Measurements from ENCODE around the gene SAMD5. TPM values are rescaled to one million over a fixed set of nuclear protein-coding genes. Genes with fewer than 3 reads are reported as not detected.

SAMD5 gene
- total and polyA plus RNA-seq, 10 of the 15 experiments (the other 5 are each of a cell fraction or from before 2014, with no cell fraction given): 0.01 to 0.23 (median 0.05) TPM; not detected in 5

GRCh38 chr6:147578159-147578558, 69.7 kb downstream of the SAMD5 start:
- H3K36me3 ChIP-seq (ENCODE audit: control insufficient read depth in 2 of 2, insufficient read depth in 2 of 2, low read length in 1 of 2): no peaks in the 10 kb centered on the region
- no peak overlapping the region for H3K4me2 ChIP-seq (ENCODE audit: control insufficient read depth, insufficient read depth)
- H3K9me3 ChIP-seq (replicated peaks; ENCODE audit: control insufficient read depth, insufficient read depth, low read length): no peaks in the 10 kb centered on the region
- H2AFZ ChIP-seq (ENCODE audit: control insufficient read depth, low read depth, low read length): no peak overlapping the region
- no peak for DNase-seq (ENCODE audit: low read depth, low spot score)
- no peak overlapping the region for H3K4me3 ChIP-seq
- ChIA-PET SMC1A (ENCODE audit: uncharacterized antibody, unreplicated experiment) (interaction anchor here (1.1 kb wide), 1 partner anchor 11 kb away, joined by 4 read pairs; no protein-coding TSS in a partner anchor), POLR2A (no interaction called here), CTCF (interaction anchor here (0.9 kb wide), 1 partner anchor 11 kb away, joined by 3 read pairs; no protein-coding TSS in a partner anchor), RAD21 (ENCODE audit: unreplicated experiment) (no interaction called here)
- no peak for TF ChIP-seq MTA3 (IDR thresholded peaks at IDR 0.05; ENCODE audit: borderline replicate concordance, low read length)
- TF ChIP-seq SRF (IDR thresholded peaks at IDR 0.05; ENCODE audit: low read depth in 2 of 2, low read length in 2 of 2): no peak
- no peak for TF ChIP-seq RB1 (IDR thresholded peaks at IDR 0.05; ENCODE audit: borderline replicate concordance)
- TF ChIP-seq PAX5 (IDR thresholded peaks at IDR 0.05; ENCODE audit: borderline replicate concordance, low read depth, low read length): no peak
- TF ChIP-seq SKIL (IDR thresholded peaks at IDR 0.05; ENCODE audit: low read depth, poor library complexity, severe bottlenecking): no peak
- TF ChIP-seq RCOR1 (conservative IDR thresholded peaks at IDR 0.05; ENCODE audit: low read depth, low read length): no peak
- TF ChIP-seq ZNF24 (IDR thresholded peaks at IDR 0.05): no peak
- TF ChIP-seq SMAD5 (IDR thresholded peaks at IDR 0.05; ENCODE audit: low read depth): no peak
- intact Hi-C loops (cut with micrococcal nuclease; ENCODE audit: unreplicated experiment): no loop called here
- no TSS peak for BruUV-seq (replicated peaks)
- ATAC-seq: no peak
- in situ Hi-C loops (cut with MboI): no loop called here
- FAIRE-seq: no peak
- no peaks in the 10 kb centered on the region for H3K79me2 ChIP-seq (ENCODE audit: control insufficient read depth, insufficient read depth, low read length)
- H4K20me1 ChIP-seq (ENCODE audit: control insufficient read depth, insufficient read depth): no peaks in the 10 kb centered on the region
- H3K27me3 ChIP-seq (replicated peaks in 1 of 2; ENCODE audit: control insufficient read depth in 2 of 2, insufficient read depth in 2 of 2, low read length in 1 of 2): no peaks in the 10 kb centered on the region
- no peaks in the 10 kb centered on the region for H3K4me1 ChIP-seq (ENCODE audit: control insufficient read depth, insufficient read depth, low read length)
- H3K9ac ChIP-seq (ENCODE audit: control insufficient read depth, insufficient read depth, low read length): no peak overlapping the region
- H3K27ac ChIP-seq (ENCODE audit: control insufficient read depth, insufficient read depth): no peak overlapping the region
- WGBS (ENCODE audit: insufficient coverage, insufficient replicate concordance, low lambda C conversion rate, missing lambda C conversion rate): 34% methylated on average over 2 of the region's 2 CpGs
